NCI-H2081 (cell line): Measurements from ENCODE around the gene MKKS.
"Not testable (repeated sequence)": the region's sequence is repeated elsewhere in the genome, so short reads cannot be mapped to it uniquely, and the experiment has no call there.

ENCODE experiments used
- DNase-seq, 2 experiments: peaks; one replicate each; lab custom pipeline; 2025; lab: John Stamatoyannopoulos, UW

The MKKS gene

DNA sequence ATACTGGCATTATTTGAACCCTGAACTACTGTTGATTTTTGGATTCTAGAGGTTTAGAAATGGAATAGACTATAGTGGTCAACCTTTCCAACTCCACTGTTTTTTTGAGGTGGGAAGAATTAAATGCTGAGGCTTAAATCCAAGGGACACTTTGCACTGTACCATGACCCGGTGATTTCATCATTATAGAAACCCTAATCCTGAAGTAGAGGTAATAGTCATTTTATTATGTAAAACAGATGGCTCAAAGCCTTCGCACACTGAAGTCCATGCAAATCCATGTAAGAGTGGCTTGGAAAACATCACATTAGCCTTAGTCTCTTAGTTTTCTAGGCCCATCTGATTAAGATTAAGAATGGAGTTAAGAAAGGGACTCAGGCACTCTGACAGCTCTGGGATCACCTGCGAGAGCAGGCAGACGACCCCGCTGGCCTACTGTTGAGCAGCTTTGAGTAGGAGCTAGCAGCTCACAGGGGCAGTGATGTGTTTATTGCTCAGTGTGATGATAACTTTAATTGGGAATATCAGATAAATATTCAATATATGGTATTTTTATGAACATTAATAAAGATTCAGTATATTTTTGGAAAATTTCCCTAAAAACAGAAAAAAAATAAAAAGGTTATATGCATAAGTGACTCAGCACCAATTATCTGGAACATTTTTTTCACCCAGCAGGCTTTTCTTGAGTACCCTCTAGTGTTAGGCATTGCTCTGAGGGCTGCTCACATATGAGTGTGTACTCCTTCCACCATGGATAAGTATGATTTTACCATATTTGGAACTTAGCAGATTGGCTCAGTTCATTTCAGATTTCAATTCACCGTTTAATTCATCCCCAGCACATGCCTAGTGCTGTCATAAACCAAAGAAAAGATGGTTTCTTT lies 14.5 kb upstream of the MKKS start:
- DNase-seq, result no peak

DNA sequence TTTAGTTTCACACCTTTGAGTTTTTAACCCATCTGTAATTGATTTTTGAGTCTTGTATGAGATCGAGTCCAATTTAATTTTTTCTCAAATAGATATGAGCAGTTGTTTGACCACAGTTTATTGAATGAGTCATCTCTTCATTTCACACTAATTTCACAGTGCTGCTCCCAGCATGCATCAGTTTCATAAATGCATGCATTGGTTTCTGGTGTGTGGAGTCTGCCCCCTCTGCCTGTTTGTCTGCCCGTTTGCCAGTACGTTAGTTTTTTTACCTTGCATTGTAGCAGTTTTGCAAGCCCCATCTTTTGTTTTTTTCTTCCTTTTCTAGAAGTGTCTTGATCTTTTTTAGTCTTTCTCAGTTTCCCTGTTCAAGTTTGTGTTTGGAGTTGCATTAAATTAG lies 13.0 kb upstream of the MKKS start:
- peak; percentile 18 to 66 for DNase-seq

DNA sequence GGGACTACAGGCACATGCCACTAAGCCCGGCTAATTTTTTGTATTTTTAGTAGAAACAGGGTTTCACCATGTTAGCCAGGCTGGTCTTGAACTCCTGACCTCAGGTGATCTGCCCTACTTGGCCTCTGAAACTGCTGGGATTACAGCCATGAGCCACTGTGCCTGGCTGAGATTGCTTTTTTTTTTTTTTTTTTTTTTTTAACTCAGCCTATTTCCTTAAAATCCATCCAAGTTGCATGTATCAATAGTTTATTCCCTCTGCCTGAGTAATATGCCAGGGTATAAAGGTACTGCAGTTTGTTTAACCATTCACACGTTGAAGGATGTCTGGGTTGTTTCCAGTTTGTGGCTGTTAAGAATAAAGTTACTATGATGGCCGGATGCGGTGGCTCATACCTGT lies 11.7 kb upstream of the MKKS start:
- DNase-seq, result no peak

DNA sequence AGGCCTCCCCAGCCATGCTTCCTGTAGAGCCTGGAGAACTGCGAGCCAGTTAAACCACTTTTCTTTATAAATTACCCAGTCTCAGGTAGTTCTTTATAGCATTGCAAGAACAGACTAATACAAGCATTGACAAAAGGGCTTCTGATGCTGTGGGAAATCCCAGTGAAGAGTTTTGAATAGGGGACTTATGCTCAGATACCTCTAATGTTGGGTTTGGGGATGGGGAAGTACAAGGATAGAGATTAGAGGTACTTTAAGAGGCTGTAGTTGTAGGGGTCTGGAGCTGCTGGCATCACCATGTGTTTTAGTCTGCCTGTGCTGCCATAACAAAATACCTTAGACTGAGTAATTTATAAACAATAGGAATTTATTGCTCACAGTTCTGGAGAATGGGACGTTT lies 9.9 kb upstream of the MKKS start:
- no peak for DNase-seq

DNA sequence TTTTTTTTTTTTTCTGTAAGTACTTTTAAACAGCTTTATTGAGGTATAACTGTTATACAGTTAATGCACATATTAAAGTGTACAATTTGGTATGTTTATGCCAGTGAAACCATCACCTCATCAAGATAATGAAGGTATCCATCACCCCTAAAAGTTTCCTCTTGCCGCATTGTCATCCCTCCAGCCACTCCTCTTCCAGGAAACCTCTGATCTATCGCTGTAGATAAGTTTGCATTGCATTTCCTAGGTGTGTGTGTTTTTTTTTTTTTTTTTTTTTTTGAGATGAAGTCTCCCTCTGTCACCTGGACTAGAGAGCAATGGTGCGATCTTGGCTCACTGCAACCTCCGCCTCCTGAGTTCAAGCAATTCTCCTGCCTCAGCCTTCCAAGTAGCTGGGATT lies 4.2 kb upstream of the MKKS start:
- DNase-seq, result no peak

DNA sequence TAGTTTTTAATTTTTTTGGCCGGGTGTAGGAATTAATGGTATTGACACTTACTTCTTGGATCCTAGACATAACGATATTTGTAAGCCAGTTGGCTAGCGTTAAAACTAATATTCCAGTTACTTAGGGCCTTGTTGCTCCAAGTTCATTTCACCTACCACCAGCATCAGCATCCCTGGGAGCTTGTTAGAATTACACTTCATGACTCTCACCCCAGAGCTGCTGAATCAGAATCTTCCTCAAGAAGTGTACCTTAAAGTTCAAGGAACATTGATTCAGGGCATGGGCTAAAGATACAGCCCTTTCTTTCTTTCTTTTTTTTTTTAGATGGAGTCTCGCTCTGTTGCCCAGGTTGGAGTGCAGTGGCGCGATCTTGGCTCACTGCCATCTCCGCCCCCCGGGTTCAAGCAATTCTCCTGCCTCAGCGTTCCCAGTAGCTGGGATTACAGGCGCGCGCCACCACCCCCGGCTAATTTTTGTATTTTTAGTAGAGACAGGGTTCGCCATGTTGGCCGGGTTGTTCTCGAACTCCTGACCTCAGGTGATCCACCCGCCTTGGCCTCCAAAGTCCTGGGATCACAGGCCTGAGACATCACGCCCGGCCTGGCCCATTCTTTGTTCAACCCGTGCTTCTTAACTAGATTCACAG lies 2.2 kb upstream of the MKKS start:
- DNase-seq, result no peak

GRCh38 chr20:10434832-10435812 lies 1.1 kb upstream of the MKKS start, which contains the start of gene SLX4IP:
Gene SLX4IP (plus strand): TSS chr20:10435305. CDS start chr20:10458205, 22,900 bp downstream.
- DNase-seq, result peak; percentile 97 to 98

GRCh38 chr20:10434467-10434831 lies 427 bp upstream of the MKKS start:
- DNase-seq, result peak; percentile 97 to 99

DNA sequence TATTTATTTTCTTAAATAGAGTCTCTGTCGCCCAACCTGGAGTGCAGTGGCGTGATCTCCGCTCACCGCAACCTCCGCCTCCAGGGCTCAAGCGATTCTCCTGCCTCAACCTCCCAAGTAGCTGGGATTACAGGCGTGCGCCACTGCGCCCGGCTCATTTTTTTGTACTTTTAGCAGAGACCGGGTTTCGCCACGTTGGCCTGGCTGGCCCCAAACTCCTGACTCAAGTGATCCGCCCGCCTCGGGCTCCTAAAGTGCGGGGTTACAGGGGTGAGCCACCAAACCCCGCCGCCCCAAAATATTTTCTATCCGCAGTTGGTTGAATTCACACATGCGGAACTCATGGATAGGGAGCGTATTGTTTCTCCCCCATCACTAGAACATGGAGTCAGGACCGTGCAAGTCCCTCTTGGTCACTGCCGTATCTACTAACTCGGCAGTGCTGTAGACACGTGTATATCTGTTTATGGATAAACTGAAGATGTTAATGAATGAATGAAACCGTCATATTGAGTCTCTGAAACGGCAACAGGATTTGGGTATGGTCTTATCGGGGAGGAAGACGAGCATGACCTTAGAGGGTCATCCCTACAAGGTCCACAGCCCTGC lies 904 bp downstream of the MKKS start:
- peak in 1 of 2 experiments; percentile 56 for DNase-seq

GRCh38 chr20:10432079-10432478 lies 1.9 kb downstream of the MKKS start:
- no peak for DNase-seq

GRCh38 chr20:10430704-10431103 lies 3.3 kb downstream of the MKKS start:
- no peak for DNase-seq

DNA sequence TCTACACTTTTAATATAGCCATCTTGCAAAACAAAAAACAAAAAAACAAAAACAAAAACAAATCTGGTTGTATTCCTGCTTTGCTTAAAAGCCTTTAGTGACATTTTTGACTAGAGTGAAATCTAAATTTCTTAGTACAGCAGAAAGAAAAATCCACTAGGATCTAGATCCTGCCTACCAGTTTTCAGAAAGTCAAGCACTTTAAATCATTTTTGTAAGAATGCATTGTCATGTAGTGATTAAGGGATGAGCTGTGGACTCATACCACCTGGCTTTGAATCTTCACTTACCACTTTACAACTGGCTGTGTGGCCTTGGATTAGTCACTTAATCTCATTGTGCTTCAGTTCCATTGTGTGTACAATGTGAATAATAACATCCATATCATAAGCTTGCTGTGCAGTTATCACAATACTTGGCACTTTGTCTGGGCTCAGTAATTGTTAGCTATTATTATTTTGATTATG lies 4.0 kb downstream of the MKKS start:
- no peak for DNase-seq

DNA sequence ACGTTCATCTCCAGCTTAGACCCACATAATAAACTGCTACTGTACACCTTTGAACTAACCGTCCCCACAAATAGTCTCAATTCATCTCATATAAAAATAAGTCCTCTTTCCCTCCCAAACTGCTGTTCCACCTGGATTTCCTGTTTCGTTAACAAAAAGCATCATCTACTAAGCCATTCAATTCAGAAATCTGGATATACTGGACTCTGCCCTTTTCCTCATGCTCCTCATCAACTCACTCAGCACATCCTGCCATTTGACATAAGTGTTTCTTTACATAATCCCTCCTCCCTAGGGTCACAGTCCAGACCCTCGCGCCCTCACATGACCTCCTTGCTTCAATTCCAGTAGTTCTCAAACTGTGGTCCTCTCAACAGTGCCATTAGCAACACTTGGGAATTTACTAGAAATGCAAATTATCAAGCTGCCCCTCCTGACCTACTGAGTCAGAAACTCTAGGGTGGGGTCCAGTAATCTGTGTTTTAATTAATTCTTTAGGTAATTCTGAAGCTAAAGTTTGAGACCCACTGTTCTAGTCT lies 4.5 kb downstream of the MKKS start:
- DNase-seq, result no peak

DNA sequence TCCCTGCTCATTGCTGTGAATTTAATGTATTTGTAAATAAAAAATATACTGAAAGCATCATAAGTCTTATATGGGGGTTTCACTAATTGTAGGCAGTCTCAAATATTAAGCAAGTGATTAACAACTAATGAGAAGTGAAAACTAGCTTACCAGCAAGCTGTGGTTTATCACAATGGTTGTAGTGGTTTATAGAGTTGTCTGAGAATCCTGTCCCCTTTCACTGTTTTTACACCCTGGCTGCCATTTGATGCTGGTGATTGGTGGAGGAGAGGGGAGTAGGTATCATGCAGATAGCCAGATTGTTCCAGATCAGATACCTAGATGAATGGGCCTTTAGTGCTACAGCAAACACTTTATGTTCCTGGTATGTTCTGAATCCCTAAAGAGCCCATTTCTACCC lies 6.0 kb downstream of the MKKS start:
- DNase-seq, result no peak

GRCh38 chr20:10427060-10427692 lies 6.8 kb downstream of the MKKS start:
- DNase-seq, result peak; percentile 51 to 55

- no peak for DNase-seq
Observed at GRCh38 chr20:10423735-10424134, 10.3 kb downstream of the MKKS start.

DNA sequence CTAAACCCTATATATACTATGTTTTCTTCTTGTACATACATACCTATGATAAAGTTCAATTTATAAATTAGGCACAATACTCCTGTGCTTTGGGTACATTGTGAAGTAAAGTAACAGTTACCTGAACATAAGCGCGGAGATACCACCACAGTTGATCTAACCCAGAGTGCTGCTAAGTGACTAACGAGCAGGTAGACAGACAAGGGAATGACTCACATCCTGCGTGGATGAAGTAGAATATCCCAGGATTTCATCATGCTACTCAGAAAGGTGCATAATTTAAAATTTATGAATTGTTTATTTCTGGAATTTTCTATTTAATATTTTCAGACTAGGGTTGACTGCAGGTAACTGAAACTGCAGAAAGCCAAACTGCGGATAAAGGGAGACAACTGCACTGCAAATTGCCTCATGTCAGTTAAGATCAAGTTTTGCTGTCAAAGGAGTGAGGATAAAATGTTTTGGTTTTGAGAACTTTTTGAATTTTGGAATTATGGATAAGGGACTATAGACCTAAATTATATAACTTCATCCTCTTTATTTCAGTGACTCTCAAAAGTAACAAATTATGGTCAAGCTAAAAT lies 14.4 kb downstream of the MKKS start:
- no peak for DNase-seq

GRCh38 chr20:10417218-10417617 lies 16.8 kb downstream of the MKKS start:
- DNase-seq, result not testable (repeated sequence)

DNA sequence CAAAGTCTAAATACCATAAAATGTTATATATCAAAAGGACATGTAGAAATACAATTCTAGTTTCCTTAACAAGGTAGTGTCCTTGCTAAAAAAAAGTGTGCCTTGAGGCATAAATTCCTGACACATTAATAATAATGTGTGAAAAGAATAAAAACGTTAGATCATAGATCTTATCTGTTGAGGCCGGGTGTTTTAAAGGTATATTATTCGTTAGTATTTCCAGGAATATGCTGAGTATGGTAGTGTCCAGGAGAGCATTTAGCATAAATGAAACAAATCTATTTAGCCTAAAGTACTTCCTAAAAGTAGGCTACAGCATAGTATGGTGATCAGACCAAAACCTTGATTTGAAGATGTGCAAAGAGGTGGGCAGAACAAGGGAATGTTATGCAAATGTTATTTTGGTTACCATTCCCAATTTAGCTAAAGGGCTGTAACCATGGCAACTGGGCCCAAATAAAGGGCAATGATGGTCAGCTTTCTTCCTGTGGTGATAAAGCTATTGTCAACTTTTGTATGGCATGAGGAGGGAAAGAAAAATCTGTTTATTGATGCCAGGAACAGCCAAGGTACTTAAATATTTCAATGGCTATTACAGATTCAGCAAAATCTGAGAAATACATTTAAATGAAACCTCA lies 18.9 kb downstream of the MKKS start:
- DNase-seq, result peak; percentile 23 to 32
